Cardiac muscle cell (in vitro differentiated cells and primary cell): ENCODE results near the gene HK3. TPM values are rescaled to one million over a fixed set of nuclear protein-coding genes. Genes with fewer than 3 reads are reported as not detected.

ENCODE experiments used
- DNase-seq, 2 donors: peaks; one replicate each; pipeline versions ENCODE4 v3.0.0 to v3.0.0-alpha.2; 2010 to 2017; ENCODE audit warnings: low read depth in 1 of 2, low spot score in 1 of 2
- H3K27ac ChIP-seq: fragments of 200-600 bp; sonication (generic); 2 replicates; pipeline ENCODE4 v1.5.1; 2016
- H3K27me3 ChIP-seq: fragments of 200-600 bp; sonication (generic); 2 replicates; pipeline ENCODE4 v1.6.0; 2016; ENCODE audit warnings: control low read depth
- H3K36me3 ChIP-seq: fragments of 200-600 bp; sonication (generic); 2 replicates; pipeline ENCODE4 v1.5.1; 2016; ENCODE audit warnings: control low read depth
- H3K4me1 ChIP-seq: fragments of 200-600 bp; sonication (generic); 2 replicates; pipeline ENCODE4 v1.8.1; 2017; ENCODE audit warnings: low read depth, mild to moderate bottlenecking, mixed run types
- H3K4me3 ChIP-seq: fragments of 200-600 bp; sonication (generic); 2 replicates; pipeline ENCODE4 v1.5.1; 2016; ENCODE audit warnings: mild to moderate bottlenecking
- H3K9me3 ChIP-seq: fragments of 200-600 bp; sonication (generic); 2 replicates; pipeline ENCODE4 v1.5.1; 2017; ENCODE audit warnings: low read depth, mild to moderate bottlenecking, control low read depth
- CTCF ChIP-seq: IDR thresholded peaks from 2 replicates; pipeline ENCODE4 v1.5.1; 2012; ENCODE audit warnings: low read depth, mild to moderate bottlenecking, low read length
- polyA plus RNA-seq: library from polyadenylated mRNA; unstranded; fragments of >200 nt; fragmentation: Nextera tagmentation; extraction: Ambion mirVana; gene quantifications from 2 replicates; pipeline ENCODE4 v1.2.1, GENCODE V29; 2016
- total RNA-seq: library from RNA; depleted of rRNA; stranded (reverse); fragments of >200 nt; gene quantifications from 2 replicates; pipeline ENCODE4 v1.2.3, GENCODE V29; 2016

Gene HK3
- total and polyA plus RNA-seq, 2 experiments from 2014 or later, result not detected

DNA sequence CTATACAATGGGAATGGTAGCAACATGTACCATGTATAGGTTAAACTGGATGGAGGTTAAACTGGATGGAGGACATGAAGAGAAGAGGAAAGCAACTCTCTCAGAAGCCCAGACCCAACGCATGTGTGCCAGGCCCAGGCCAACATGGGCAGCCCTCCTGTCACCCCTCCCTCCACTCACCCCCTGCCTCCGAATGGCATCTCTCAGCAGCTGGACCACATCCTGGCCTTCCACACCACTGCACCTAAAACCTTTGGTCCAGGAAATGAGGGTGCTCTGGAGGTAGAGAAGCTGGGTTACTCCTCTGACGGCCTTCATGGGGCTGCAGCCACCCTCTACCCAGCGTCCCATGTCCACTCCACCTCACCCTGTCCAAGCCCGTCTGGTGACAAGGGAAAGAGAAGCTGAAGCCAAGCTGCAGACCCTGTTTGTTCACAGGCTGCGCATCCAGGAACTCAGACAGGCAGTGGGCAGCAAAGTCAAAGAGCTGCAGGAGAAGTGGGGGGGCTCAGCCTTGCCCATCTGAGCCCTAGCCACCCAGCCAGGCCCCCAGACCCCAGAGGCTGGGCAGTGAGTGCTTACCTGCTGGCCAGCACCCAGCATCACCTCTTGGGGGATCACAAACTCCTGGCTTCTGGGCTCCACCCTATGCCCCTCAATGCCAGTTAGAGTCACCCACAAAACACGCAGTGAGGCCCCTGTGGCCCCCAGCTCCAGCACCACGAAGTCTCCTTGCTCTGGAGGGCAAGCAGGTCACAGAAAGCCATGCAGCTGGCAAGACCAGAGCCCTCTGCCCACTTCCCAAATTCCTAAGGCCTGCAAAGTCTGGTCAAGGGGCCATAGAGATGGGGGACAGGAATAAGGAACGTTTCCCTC lies 8.5 kb downstream of the HK3 start:
- DNase-seq, result no peak
- H3K27me3 ChIP-seq, result no peaks in the 10 kb centered on the region
- no peak overlapping the region for H3K27ac ChIP-seq
- H3K9me3 ChIP-seq, result no peaks in the 10 kb centered on the region
- H3K4me3 ChIP-seq, result no peak overlapping the region
- no peaks in the 10 kb centered on the region for H3K36me3 ChIP-seq
- H3K4me1 ChIP-seq, result no peaks in the 10 kb centered on the region
- no peak for TF ChIP-seq CTCF

- Histone ChIP-seq H3K27ac (no peak overlapping the region), H3K36me3 (no peaks in the 10 kb centered on the region), H3K27me3 (no peaks in the 10 kb centered on the region), H3K4me1 (no peaks in the 10 kb centered on the region), H3K9me3 (no peaks in the 10 kb centered on the region), H3K4me3 (no peak overlapping the region)
- no peak for DNase-seq
- no peak for TF ChIP-seq CTCF
Observed at GRCh38 chr5:176889321-176890280, 9.5 kb downstream of the HK3 start.

GRCh38 chr5:176888865-176889165 lies 10.3 kb downstream of the HK3 start:
- H3K27ac ChIP-seq, result no peak overlapping the region
- no peak overlapping the region for H3K4me3 ChIP-seq
- no peaks in the 10 kb centered on the region for H3K9me3 ChIP-seq
- no peaks in the 10 kb centered on the region for H3K4me1 ChIP-seq
- no peaks in the 10 kb centered on the region for H3K36me3 ChIP-seq
- TF ChIP-seq CTCF, result no peak
- no peak for DNase-seq
- H3K27me3 ChIP-seq, result no peaks in the 10 kb centered on the region

DNA sequence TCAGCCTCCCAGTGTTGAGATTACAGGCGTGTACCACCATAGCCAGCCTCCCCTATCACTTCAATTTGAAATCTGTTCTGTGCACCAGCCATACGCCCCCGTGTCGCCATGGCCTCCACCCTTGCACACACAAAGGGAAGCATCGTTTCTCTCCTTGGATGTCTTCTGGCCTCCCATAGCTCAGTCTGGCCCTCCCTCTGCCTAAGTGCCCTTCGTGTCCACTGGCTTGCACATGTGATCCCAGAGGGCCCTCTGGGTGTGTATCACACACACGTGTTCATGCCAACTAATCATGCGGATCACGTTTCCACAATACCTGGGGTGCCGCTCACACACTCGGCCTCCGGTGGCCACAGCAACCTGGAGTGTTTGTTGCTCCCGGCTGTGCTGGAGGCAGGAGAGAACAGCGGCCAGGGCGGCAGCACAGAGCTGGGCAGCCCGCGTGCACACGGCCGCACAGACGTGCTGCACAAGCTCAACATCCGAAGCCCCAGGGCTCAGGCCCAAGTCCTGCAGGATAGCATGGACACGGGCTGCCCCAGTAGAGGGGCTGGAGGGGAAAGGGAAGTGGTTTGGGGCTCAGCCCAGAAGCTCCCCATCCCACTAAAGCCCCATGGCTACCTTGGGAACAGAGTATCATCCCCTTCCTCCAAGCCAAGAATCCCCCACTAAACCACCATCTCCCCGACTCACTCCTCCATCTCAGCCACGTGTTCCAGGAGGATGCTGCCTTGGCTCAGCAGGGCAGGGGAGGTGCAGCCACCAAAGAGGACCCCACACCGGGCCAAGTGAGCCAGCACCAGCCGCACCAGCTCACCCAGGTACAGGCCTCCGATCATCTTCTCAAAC lies 10.9 kb downstream of the HK3 start:
- no peak for TF ChIP-seq CTCF
- no peaks in the 10 kb centered on the region for H3K27me3 ChIP-seq
- no peaks in the 10 kb centered on the region for H3K4me1 ChIP-seq
- H3K36me3 ChIP-seq, result no peaks in the 10 kb centered on the region
- no peak for DNase-seq
- H3K9me3 ChIP-seq, result no peaks in the 10 kb centered on the region
- H3K4me3 ChIP-seq, result no peak overlapping the region
- no peak overlapping the region for H3K27ac ChIP-seq

DNA sequence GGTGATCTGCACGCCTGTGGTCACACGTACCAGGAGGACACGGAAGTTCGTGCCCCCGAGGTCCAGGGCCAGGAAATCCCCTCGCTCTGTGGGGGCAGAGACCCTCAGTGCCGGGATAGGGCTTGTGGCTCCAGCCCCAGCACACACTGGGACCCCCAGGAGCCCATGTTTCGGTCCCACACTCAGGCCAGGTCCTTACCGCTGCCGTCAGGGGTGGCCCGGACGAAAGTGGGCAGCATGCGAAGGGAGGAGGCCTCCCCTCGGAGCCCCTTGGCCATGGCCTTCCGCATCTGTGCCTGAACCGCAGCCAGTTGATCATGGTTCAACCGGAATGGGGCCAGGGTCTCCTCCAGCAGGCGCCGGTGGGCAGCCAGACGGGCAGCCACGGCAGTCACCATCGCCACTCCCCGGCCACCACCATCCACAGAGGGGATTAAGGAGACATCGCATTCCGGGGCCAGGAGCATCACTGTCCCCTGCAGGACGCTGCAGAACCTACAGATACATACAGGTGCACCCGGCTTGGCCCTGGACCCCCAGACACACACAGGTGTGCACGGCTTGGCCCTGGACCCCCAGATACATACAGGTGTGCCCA lies 11.8 kb downstream of the HK3 start:
- DNase-seq, result no peak
- H3K9me3 ChIP-seq, result no peaks in the 10 kb centered on the region
- no peak for TF ChIP-seq CTCF
- no peaks in the 10 kb centered on the region for H3K36me3 ChIP-seq
- H3K4me3 ChIP-seq, result no peak overlapping the region
- H3K4me1 ChIP-seq, result no peaks in the 10 kb centered on the region
- no peaks in the 10 kb centered on the region for H3K27me3 ChIP-seq
- H3K27ac ChIP-seq, result no peak overlapping the region
